Mesenteric fat pad (tissue), 1 donor: ENCODE measurements around the gene FAM81B. TPM values are rescaled to one million over a fixed set of nuclear protein-coding genes. Genes with fewer than 3 reads are reported as not detected.
"Not testable (repeated sequence)": the region's sequence is repeated elsewhere in the genome, so short reads cannot be mapped to it uniquely, and the experiment has no call there.

ENCODE experiments used
- DNase-seq: peaks from one replicate; pipeline ENCODE4 v3.0.0-alpha.2; 2020; ENCODE audit warnings: low spot score
- long read RNA-seq: library from polyadenylated mRNA; unstranded; transcript quantifications from one replicate; pipeline ENCODE4 v2.0.0, GENCODE V29; 2020
- total RNA-seq: library from RNA; stranded (reverse); fragmentation: NEBNext Ultra II Directional; extraction: Animal tissue kit (Norgen Biotek cat#: 25700); gene quantifications from one replicate; pipeline ENCODE4 v1.2.1, GENCODE V29; 2021
- donor health status: DM: yes; HTN: yes; CAD: no.

Gene FAM81B, protein sequence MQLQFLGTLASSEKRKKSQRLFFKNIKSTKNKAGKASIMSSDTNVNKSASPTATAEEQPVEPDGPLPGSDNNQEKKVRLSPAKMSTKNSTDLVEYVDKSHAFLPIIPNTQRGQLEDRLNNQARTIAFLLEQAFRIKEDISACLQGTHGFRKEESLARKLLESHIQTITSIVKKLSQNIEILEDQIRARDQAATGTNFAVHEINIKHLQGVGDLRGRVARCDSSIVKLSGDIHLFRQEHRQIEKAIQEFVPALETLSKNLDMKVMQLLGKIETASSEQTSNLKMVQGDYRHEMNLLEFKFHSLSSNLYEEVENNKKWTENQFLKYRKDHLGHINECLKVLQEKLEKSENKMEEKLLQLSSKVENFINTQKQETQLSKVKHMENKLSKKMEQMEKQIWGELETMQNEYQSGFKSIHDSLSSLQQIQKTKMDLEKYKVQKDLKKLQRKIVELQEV
- not detected for total RNA-seq
- long read RNA-seq: 0 reads

- no peak for DNase-seq
Observed at GRCh38 chr5:95390812-95391492, at the start of gene FAM81B. Gene FAM81B (plus strand): TSS chr5:95391366. CDS start chr5:95391390, 24 bp downstream.

DNA sequence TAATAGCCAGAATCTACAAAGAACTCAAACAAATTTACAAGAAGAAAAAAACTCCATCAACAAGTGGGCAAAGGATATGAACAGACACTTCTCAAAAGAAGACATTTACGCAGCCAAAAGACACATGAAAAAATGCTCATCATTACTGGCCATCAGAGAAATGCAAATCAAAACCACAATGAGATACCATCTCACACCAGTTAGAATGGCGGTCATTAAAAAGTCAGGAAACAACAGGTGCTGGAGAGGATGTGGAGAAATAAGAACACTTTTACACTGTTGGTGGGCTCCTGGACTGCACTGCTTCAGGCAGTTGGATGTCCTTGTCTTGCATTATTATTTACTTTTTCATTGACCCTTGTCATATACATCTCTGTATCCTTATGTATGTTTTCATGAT, 49.7 kb upstream of the FAM81B start:
- DNase-seq: not testable (repeated sequence)

DNA sequence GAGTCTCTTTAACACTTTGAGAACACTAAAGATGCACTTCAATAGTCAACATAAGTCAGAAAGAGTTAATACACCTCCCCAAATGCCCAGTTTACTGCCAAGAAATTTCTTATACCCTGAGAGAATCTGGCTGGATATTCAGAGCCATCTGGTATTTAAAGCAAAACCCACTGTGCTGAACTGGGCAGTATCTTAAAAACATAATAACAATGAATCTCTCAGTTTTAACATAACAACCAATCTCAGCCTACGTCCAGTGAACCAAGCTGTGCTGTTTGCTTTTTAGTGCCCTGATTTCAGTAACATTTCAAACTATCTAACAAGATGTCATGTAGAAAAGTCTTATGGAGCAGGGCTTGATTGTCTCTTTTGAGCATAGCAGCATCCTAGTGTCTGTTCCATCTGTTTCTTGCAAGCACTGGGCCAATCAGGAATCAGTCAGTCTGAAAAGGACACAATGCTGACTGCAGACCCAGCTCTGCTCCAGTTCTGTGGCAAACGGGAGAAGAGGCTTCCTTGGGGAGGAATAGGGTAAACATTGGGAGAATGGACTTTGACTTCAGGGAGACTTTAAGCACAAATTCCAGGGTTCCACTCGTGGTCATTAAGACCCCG, 43.6 kb upstream of the FAM81B start:
- no peak for DNase-seq

DNA sequence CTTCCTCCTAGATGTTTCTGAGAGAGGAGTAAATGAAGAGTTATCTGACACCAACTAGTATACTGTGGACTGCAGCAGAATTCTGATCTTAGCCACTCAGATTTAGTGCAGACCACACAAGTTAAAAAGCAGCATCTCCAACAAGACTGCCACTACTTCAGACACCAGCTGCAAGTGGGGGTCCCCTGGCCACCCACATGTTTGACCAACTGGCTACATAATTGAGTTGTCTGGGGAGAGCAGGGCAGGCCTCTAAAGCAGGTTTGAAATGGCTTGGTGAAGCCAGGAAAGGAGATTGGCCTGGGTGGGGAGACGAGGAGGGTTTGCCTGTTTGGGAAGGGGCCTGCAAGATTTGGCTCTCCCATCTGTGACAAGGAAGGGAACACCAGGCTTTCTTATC, 40.5 kb upstream of the FAM81B start:
- DNase-seq: no peak

DNA sequence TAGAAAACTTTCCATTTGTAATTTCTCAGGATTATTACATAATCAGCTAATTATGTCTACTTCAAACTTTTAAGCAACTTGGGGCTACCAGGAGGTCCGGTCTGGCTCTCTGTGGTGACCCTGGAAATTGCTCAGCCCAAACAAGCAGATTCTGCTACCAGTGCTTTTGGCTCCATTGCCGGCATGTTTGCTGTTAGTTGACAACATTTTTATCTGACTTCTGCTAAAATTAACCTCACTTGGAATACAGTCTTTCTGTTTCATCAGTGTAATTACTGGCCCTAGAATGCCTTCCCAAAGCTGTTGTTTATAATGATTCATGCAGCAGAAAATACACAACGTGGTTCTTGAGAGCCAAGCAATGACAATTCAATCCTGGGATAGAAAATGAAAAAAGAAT, 38.5 kb upstream of the FAM81B start:
- no peak for DNase-seq

DNA sequence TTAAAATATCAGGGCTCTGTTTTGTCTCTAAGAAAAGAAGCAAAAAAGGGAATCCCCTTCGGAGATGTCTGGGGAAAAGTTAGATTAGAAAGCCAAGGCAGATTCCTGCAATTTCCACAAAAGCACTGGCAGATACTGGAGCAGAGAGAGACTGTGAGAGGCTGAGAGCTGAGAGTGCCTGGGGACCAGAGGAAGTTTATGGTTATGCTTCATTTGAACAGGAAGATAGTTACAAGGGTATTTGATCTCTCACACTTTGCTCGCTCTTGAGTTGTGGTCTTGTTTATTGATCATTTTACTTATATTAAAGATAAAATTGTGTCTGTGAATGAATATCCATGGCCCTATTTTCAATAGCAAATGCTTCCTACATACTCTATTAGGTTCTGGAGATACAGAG, 32.8 kb upstream of the FAM81B start:
- DNase-seq: no peak

- DNase-seq: no peak
Observed at GRCh38 chr5:95358848-95359247, 32.3 kb upstream of the FAM81B start.

GRCh38 chr5:95360667-95361066, 30.5 kb upstream of the FAM81B start:
- DNase-seq: not testable (repeated sequence)

GRCh38 chr5:95365302-95366095, 25.7 kb upstream of the FAM81B start:
- DNase-seq: no peak

- no peak for DNase-seq
Observed at GRCh38 chr5:95369782-95370181, 21.4 kb upstream of the FAM81B start.

- DNase-seq: no peak
Observed at GRCh38 chr5:95374061-95374460, 17.1 kb upstream of the FAM81B start.

DNA sequence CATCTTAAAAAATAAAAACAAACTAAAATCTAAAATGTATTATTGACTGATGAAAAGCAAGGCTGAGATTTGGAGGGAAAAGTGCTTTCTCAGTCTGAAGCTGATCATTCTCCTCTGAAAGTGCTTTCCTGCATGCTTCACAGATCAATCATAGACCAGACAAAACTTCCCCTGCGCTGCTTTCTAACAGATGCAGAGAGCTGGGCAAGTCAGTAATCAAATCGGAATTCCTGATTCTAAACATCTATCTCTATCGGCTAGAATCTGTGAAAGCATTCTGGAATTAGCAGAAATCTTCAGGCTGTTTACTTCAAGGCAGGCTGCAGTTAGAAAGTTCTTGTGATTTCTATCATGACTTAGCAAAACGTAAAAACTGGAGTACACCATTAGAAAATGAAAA, 15.6 kb upstream of the FAM81B start:
- DNase-seq: no peak

DNA sequence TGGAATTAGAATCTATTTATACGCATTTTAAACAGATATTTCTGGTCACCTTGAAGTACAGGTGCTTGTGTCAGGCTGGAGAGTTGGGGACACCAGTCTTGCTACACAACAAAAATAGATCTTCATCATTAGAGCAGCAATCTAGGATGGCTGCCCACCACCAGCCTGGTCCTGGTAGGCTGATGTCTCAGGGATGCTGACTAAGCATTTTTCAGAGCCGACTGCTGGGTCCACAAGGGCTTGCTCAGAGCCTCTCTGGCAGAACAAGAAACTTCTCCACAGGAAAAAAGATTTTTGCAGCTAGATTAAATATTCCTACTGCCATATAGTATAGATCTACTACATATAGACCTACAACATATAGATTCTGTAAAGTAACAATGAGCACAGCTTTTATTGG, 12.0 kb upstream of the FAM81B start:
- DNase-seq: no peak

DNA sequence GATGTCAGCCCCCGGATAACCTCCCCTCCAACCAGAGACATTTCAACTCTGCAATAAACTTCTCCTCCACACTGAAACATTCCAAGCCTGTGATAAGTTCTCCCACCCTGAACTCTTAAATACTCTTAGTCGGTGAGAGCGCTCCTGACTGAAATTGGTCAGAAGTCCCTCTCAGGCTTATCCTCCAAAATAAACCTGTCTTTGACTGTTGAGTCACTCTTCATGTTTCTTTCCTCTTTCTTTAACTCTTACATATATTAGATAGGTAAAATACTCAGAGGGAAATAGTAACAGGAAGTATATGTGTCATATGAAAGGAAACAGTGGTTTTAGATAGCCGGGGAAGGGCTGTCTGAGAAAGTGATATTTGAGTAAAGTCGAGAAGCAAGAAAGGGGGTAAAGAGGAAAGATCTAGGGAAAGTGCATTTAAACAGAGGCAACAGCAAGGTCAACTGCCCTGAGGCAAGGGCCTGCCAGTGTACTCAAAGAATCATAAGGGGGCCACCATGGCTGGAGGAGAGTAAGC, 11.0 kb upstream of the FAM81B start:
- no peak for DNase-seq

DNA sequence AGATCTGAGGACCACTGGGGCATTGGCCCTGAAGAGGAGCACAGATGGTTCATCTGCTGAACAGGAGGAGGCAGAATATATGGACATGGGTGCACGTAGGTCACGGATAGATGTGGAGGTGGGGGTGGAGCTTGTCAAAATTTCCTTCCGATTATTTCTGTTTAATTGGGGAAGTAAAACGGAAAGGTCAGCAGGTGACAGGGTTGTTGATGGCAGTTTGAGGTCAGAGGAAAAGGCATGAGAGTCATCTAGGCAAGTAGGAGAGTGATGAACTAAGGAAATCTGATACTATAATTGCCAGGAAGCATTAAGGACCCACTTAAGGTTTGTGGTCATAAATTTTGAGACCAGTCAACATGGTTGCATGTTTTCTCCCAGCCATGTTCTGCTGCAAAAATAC, 8.4 kb upstream of the FAM81B start:
- DNase-seq: no peak

- no peak for DNase-seq
Observed at GRCh38 chr5:95384485-95385213, 6.5 kb upstream of the FAM81B start.

GRCh38 chr5:95385334-95385733, 5.8 kb upstream of the FAM81B start:
- DNase-seq: no peak

DNA sequence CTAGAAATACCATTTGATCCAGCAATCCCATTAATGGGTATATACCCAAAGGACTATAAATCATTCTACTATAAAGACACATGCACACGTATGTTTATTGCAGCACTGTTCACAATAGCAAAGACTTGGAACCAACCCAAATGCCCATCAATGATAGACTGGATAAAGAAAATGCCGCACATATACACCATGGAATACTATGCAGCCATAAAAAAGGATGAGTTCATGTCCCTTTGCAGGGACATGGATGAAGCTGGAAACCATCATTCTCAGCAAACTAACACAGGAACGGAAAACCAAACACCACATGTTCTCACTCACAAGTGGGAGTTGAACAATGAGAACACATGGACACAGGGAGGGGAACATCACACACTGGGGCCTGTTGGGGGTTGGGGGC, 799 bp downstream of the FAM81B start:
- not testable (repeated sequence) for DNase-seq

- no peak for DNase-seq
Observed at GRCh38 chr5:95392593-95393182, 1.5 kb downstream of the FAM81B start.

DNA sequence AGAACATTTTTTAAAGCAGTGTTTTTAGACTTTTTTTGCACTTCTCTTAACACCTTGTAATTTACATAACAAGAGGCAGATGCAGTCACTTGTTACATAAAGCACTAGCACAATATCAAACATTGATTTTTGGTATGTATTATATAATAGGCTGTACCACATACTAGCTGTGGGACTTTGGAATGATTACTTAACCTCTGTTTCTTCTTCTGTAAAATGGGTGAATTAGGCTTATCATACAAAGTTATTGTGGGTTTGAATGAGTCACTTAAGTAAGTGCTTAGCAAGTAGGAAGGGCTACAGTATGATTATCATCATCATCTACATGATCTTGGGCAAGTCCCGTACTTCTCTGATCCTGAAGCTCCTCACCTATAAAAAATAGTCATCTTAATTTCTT, 2.1 kb downstream of the FAM81B start:
- DNase-seq: no peak
